Activated naive CD4-positive, alpha-beta T cell treated with anti-CD3 and anti-CD28 coated beads, Interleukin-2, amount 10 ng/mL, durations not matched to agents 7 days and 5 days (primary cell): ENCODE measurements around the gene CYP51A1.
"Not testable (repeated sequence)": the region's sequence is repeated elsewhere in the genome, so short reads cannot be mapped to it uniquely, and the experiment has no call there.

ENCODE experiments used
- CTCF ChIA-PET: fragments of 350-600 bp; sonication (Branson Sonifier 250); formaldehyde crosslinking; loops from one replicate; lab custom pipeline; 2021; ENCODE audit warnings: antibody characterized with exemption; lab: Charles Lee
- DNase-seq: peaks from one replicate; pipeline ENCODE4 v3.0.0-alpha.2; 2020
- H3K27ac Mint-ChIP-seq: one replicate; pipeline ENCODE4 v1.8.0; 2021; ENCODE audit warnings: mild to moderate bottlenecking, moderate library complexity, mixed read lengths
- H3K27me3 Mint-ChIP-seq: one replicate; pipeline ENCODE4 v1.8.0; 2021; ENCODE audit warnings: mild to moderate bottlenecking, mixed read lengths
- H3K36me3 Mint-ChIP-seq: one replicate; pipeline ENCODE4 v1.8.0; 2021; ENCODE audit warnings: mixed read lengths
- H3K4me1 Mint-ChIP-seq: one replicate; pipeline ENCODE4 v1.8.0; 2021; ENCODE audit warnings: mixed read lengths
- H3K4me3 Mint-ChIP-seq: one replicate; pipeline ENCODE4 v1.8.0; 2021; ENCODE audit warnings: mild to moderate bottlenecking, moderate library complexity, mixed read lengths
- H3K9me3 Mint-ChIP-seq: one replicate; pipeline ENCODE4 v1.8.0; 2021; ENCODE audit warnings: mixed read lengths

The CYP51A1 gene

DNA sequence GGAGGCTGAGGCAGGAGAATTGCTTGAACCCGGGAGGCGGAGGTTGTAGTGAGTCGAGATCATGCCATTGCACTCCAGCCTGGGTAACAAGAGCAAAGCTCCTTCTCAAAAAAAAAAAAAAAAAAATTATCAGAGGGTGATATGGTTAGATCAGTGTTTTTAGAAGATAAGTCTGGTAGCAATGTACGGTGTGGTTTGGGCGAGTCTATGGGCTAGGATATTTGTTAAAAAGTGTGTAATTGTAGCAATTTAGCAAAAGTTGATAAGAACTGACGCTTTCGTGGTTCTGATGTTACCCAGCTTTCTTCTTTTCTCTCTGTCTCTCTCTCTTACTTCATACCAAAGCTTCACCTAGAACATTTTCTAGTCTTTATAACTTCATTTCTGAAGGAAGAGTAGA is 6.9 kb upstream of the CYP51A1 start:
- CTCF ChIA-PET, result no interaction called here
- no peak overlapping the region for H3K27ac Mint-ChIP-seq
- peaks cover 3% of the 10 kb centered on the region for H3K27me3 Mint-ChIP-seq
- no peaks in the 10 kb centered on the region for H3K9me3 Mint-ChIP-seq
- no peak overlapping the region for H3K4me3 Mint-ChIP-seq
- H3K4me1 Mint-ChIP-seq, result peaks cover 9% of the 10 kb centered on the region
- DNase-seq, result no peak
- H3K36me3 Mint-ChIP-seq, result no peaks in the 10 kb centered on the region

DNA sequence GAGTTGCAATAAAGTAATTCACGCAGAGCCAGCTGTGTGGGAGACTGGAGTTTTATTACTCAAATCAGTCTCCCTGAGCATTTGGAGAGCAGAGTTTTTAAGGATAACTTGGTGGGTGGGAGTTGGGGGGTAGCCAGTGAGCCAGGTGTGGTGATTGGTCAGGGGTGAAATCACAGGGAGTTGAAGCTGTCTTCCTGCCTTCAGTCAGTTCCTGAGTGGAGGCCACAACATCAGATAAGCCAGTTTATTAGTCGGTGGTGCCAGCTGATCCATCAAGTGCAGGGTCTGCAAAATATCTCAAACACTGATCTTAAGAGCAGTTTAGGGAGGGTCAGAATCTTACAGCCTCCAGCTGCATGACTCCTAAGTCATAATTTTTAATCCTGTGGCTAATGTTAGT is 3.3 kb upstream of the CYP51A1 start:
- no peak overlapping the region for H3K4me3 Mint-ChIP-seq
- H3K36me3 Mint-ChIP-seq, result peaks cover 8% of the 10 kb centered on the region
- no peak for DNase-seq
- H3K27me3 Mint-ChIP-seq, result peaks cover 12% of the 10 kb centered on the region
- peaks cover 32% of the 10 kb centered on the region for H3K4me1 Mint-ChIP-seq
- CTCF ChIA-PET, result no interaction called here
- H3K9me3 Mint-ChIP-seq, result peaks cover 3% of the 10 kb centered on the region
- peak overlapping the region; percentile 49 for H3K27ac Mint-ChIP-seq

- H3K4me3 Mint-ChIP-seq, result peak overlapping the region; percentile 96
Observed at GRCh38 chr7:92135052-92135889, 994 bp upstream of the CYP51A1 start.

GRCh38 chr7:92133737-92134270 is 473 bp downstream of the CYP51A1 start:
- peaks cover 49% of the 10 kb centered on the region for H3K4me1 Mint-ChIP-seq
- peak overlapping the region; percentile 96 for H3K4me3 Mint-ChIP-seq
- H3K27ac Mint-ChIP-seq, result peak overlapping the region; percentile 99
- peak; percentile 71 for DNase-seq
- H3K9me3 Mint-ChIP-seq, result peaks cover 3% of the 10 kb centered on the region
- peaks cover 12% of the 10 kb centered on the region for H3K27me3 Mint-ChIP-seq
- H3K36me3 Mint-ChIP-seq, result peaks cover 29% of the 10 kb centered on the region
- CTCF ChIA-PET, result interaction anchor here (0.6 to 1.5 kb wide), 3 partner anchors 187 to 313 kb away, joined by 3 to 5 read pairs (median 5); partner anchors contain the start of gene GATAD1

More at GRCh38 chr7:92135052-92135889, 994 bp upstream of the CYP51A1 start:
- Mint-ChIP-seq H3K27ac (peak overlapping the region; percentile 99), H3K9me3 (peaks cover 3% of the 10 kb centered on the region), H3K4me1 (peaks cover 49% of the 10 kb centered on the region), H3K27me3 (peaks cover 12% of the 10 kb centered on the region), H3K36me3 (peaks cover 23% of the 10 kb centered on the region)
- peak; percentile 42 for DNase-seq
- CTCF ChIA-PET, result interaction anchor here (1.4 kb wide), 1 partner anchor 311 kb away, joined by 5 read pairs; no protein-coding TSS in a partner anchor

GRCh38 chr7:92133133-92133736 is 1.0 kb downstream of the CYP51A1 start:
- Mint-ChIP-seq H3K36me3 (peaks cover 32% of the 10 kb centered on the region), H3K27me3 (peaks cover 8% of the 10 kb centered on the region), H3K4me3 (peak overlapping the region; percentile 96), H3K27ac (peak overlapping the region; percentile 99), H3K4me1 (peaks cover 49% of the 10 kb centered on the region), H3K9me3 (peaks cover 3% of the 10 kb centered on the region)
- CTCF ChIA-PET, result interaction anchor here (0.7 to 1.5 kb wide), 2 partner anchors 27 to 314 kb away, joined by 3 to 5 read pairs; partner anchors contain the start of gene GATAD1
- DNase-seq, result no peak

DNA sequence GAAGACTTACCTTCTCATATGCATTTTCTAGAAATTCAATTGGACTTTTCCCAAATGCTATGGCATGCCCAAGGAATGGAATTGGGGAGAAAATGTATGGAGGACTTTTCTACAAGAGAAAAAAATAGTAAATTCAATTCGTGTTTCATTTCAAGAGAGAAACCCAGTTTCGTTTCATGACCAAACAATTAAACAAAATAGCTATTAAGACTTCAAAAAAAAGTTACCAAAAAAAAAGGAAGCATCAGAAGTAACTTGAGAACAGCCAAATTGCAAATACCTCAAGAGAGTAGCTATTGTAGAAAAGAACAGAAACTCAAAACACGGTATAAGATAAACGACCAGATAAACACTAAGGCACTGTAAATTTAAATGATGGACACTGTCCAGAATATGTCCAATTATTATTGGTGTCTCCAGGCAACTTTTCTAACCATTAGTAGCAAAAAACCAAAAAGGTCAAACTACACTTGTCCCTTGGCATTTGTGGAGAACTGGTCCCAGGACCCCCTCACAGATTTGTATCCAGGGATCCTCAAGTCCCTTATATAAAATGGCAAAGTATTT is 2.4 kb downstream of the CYP51A1 start:
- Mint-ChIP-seq H3K27ac (no peak overlapping the region), H3K36me3 (peaks cover 40% of the 10 kb centered on the region), H3K9me3 (peaks cover 3% of the 10 kb centered on the region), H3K4me3 (no peak overlapping the region), H3K27me3 (peaks cover 8% of the 10 kb centered on the region), H3K4me1 (peaks cover 43% of the 10 kb centered on the region)
- CTCF ChIA-PET, result interaction anchor here (0.6 to 1.5 kb wide), 2 partner anchors 311 to 315 kb away, joined by 3 to 5 read pairs; partner anchors contain the start of gene GATAD1
- DNase-seq, result no peak

DNA sequence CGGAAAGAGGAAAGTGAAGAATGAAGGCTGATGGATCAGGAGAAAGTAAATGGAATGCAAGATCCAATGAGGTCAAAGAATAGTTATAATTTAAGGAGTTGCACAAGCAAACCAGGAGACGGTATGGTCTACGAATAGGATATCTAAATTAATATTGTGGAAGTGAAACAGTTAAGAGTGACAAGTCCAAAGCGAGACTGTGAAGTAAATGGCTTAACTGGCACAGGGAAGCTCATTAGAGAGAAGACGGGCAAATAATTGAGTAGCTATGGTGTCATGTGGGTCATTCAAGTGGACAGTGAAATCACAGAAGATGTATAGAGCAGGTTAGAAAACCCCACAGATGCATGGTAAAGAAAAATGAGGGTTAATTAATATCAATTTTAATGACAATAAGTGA is 3.2 kb downstream of the CYP51A1 start:
- Mint-ChIP-seq H3K27me3 (peaks cover 8% of the 10 kb centered on the region), H3K27ac (no peak overlapping the region), H3K4me1 (peaks cover 40% of the 10 kb centered on the region), H3K36me3 (peaks cover 46% of the 10 kb centered on the region), H3K4me3 (no peak overlapping the region), H3K9me3 (peaks cover 3% of the 10 kb centered on the region)
- CTCF ChIA-PET, result interaction anchor here (0.6 kb wide), 1 partner anchor 310 kb away, joined by 3 read pairs; no protein-coding TSS in a partner anchor
- no peak for DNase-seq

GRCh38 chr7:92121681-92122080 is 12.6 kb downstream of the CYP51A1 start:
- Mint-ChIP-seq H3K9me3 (peaks cover 1% of the 10 kb centered on the region), H3K36me3 (peaks cover 71% of the 10 kb centered on the region), H3K27ac (no peak overlapping the region), H3K27me3 (no peaks in the 10 kb centered on the region), H3K4me1 (peaks cover 2% of the 10 kb centered on the region), H3K4me3 (no peak overlapping the region)
- no peak for DNase-seq
- CTCF ChIA-PET, result no interaction called here

- H3K9me3 Mint-ChIP-seq, result peaks cover 1% of the 10 kb centered on the region
- no peaks in the 10 kb centered on the region for H3K27me3 Mint-ChIP-seq
- H3K27ac Mint-ChIP-seq, result no peak overlapping the region
- DNase-seq, result no peak
- H3K4me1 Mint-ChIP-seq, result peaks cover 2% of the 10 kb centered on the region
- H3K4me3 Mint-ChIP-seq, result no peak overlapping the region
- CTCF ChIA-PET, result no interaction called here
- peaks cover 72% of the 10 kb centered on the region for H3K36me3 Mint-ChIP-seq
Observed at GRCh38 chr7:92119213-92119759, 15.0 kb downstream of the CYP51A1 start.

DNA sequence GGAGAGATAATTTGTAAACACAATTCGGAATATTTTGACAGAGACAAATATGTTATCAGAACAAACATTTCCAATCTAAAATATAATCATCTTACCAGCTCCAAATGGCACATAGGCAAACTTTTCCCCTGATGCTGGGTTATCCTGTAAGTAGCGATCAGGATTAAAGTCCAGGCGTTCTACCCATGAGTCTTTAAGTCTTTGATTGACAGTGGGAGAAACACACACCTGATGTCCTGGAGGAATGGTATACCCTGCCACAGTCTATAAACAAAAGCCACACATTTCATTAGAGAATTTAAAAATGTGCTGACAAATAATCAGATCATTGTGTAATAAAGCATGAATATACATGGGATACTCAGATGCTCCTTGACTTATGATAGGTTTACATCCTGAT is 17.3 kb downstream of the CYP51A1 start:
- CTCF ChIA-PET, result no interaction called here
- H3K36me3 Mint-ChIP-seq, result peaks cover 66% of the 10 kb centered on the region

GRCh38 chr7:92115821-92116220 is 18.5 kb downstream of the CYP51A1 start:
- Mint-ChIP-seq H3K36me3 (peaks cover 62% of the 10 kb centered on the region), H3K4me3 (no peak overlapping the region), H3K9me3 (no peaks in the 10 kb centered on the region), H3K27me3 (no peaks in the 10 kb centered on the region), H3K4me1 (peaks cover 2% of the 10 kb centered on the region), H3K27ac (no peak overlapping the region)
- CTCF ChIA-PET, result no interaction called here
- DNase-seq, result no peak

More for the DNA sequence above, 17.3 kb downstream of the CYP51A1 start:
- H3K4me1 Mint-ChIP-seq, result peaks cover 2% of the 10 kb centered on the region
- no peaks in the 10 kb centered on the region for H3K27me3 Mint-ChIP-seq
- H3K4me3 Mint-ChIP-seq, result no peak overlapping the region
- DNase-seq, result no peak
- peaks cover 1% of the 10 kb centered on the region for H3K9me3 Mint-ChIP-seq
- H3K27ac Mint-ChIP-seq, result no peak overlapping the region

- no peaks in the 10 kb centered on the region for H3K27me3 Mint-ChIP-seq
- no peak overlapping the region for H3K27ac Mint-ChIP-seq
- H3K36me3 Mint-ChIP-seq, result peaks cover 48% of the 10 kb centered on the region
- H3K4me1 Mint-ChIP-seq, result no peaks in the 10 kb centered on the region
- H3K4me3 Mint-ChIP-seq, result no peak overlapping the region
- DNase-seq, result no peak
- H3K9me3 Mint-ChIP-seq, result no peaks in the 10 kb centered on the region
- CTCF ChIA-PET, result no interaction called here
Observed at GRCh38 chr7:92110857-92111256, 23.4 kb downstream of the CYP51A1 start.

DNA sequence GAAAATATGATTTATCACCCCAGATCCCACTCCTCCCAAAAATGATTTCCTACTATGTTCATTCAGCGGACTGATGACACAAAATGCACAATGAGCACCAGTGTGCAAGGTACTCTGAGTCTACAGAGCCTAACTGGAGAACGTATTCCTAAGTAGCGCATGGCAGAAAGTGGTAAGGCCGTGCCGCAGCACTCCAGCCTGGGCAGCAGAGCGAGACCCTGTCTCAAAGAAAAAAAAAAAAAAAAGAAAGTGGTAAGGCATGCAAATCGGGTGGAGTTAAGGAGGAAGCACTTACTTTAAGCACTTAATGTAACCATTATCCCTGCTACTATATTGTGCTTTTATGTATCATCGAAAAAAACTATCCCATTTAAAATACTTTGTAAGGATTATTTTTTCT is 25.5 kb downstream of the CYP51A1 start:
- CTCF ChIA-PET, result no interaction called here
- H3K27me3 Mint-ChIP-seq, result no peaks in the 10 kb centered on the region

DNA sequence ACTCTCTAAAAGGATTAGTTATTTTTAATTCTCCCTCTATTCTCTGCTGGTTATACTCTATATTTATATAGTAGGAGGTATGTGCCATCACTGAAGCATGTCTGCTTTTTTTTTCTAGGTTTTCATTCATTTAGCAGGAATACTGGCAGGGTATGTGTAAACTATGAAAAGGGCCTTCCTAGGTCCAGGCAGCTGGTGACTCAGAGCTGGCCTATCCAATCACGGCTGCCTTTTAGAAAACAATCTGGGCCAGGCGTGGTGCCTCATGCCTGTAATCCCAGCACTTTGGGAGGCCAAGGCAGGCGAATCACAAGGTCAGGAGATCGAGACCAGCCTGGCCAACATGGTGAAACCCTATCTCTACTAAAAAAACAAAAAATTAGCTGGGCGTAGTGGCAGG is 31.4 kb downstream of the CYP51A1 start:
- H3K4me1 Mint-ChIP-seq, H3K4me3 Mint-ChIP-seq, H3K9me3 Mint-ChIP-seq, DNase-seq, H3K27me3 Mint-ChIP-seq, H3K27ac Mint-ChIP-seq, CTCF ChIA-PET: not testable (repeated sequence)
- H3K36me3 Mint-ChIP-seq, result peaks cover 27% of the 10 kb centered on the region

More for the DNA sequence above, 25.5 kb downstream of the CYP51A1 start:
- Mint-ChIP-seq H3K27ac (no peak overlapping the region), H3K36me3 (peaks cover 39% of the 10 kb centered on the region), H3K4me3 (no peak overlapping the region), H3K4me1 (no peaks in the 10 kb centered on the region), H3K9me3 (no peaks in the 10 kb centered on the region)
- no peak for DNase-seq
